Natural killer cell treated with Interleukin-12 subunit alpha and Interleukin-12 subunit beta and Interleukin-15 and Interleukin-18, amount 100 ng/mL, for 72 hours (primary cell): ENCODE results near the gene HPD. TPM values are rescaled to one million over a fixed set of nuclear protein-coding genes. Genes with fewer than 3 reads are reported as not detected.
"Not testable (repeated sequence)": the region's sequence is repeated elsewhere in the genome, so short reads cannot be mapped to it uniquely, and the experiment has no call there.

Experiments used
- ATAC-seq, 2 donors: fragments of 150-1000 bp; cut with Tn5 transposase in 1 of 2; sonication (Bioruptor Pico), chemical (Tn5 transposase) in 1 of 2; 2 replicates each; pipeline ENCODE4 v1.10.0; 2021
- DNase-seq: peaks from one replicate; pipeline ENCODE4 v3.0.0; 2022; ENCODE audit warnings: low spot score
- H3K27ac Mint-ChIP-seq, 2 donors: 1 replicate in 1 of 2; 2 replicates in 1 of 2; pipeline ENCODE4 v1.8.0; 2022; ENCODE audit warnings: mixed read lengths in 2 of 2, mild to moderate bottlenecking in 1 of 2, moderate library complexity in 1 of 2
- H3K27me3 Mint-ChIP-seq, 2 donors: 1 replicate in 1 of 2; 2 replicates in 1 of 2; pipeline ENCODE4 v1.8.0; 2022; ENCODE audit warnings: mixed read lengths in 2 of 2
- H3K36me3 Mint-ChIP-seq: one replicate; pipeline ENCODE4 v1.8.0; 2022; ENCODE audit warnings: mixed read lengths
- H3K4me1 Mint-ChIP-seq, 2 donors: 1 replicate in 1 of 2; 2 replicates in 1 of 2; pipeline ENCODE4 v1.8.0; 2022; ENCODE audit warnings: low read depth in 2 of 2, mixed read lengths in 2 of 2, mild to moderate bottlenecking in 1 of 2
- H3K4me3 Mint-ChIP-seq: one replicate; pipeline ENCODE4 v1.8.0; 2022; ENCODE audit warnings: mixed read lengths
- H3K9me3 Mint-ChIP-seq: 2 replicates; pipeline ENCODE4 v1.8.0; 2022; ENCODE audit warnings: mixed read lengths
- total RNA-seq, 2 donors: library from RNA; stranded (reverse); gene quantifications; one replicate each; pipeline ENCODE4 v1.2.3, GENCODE V29; 2022

Gene HPD
- total RNA-seq, 2 donors from 2014 or later, result not detected

- no peaks in the 10 kb centered on the region for H3K9me3 Mint-ChIP-seq
- no peak overlapping the region for H3K27ac Mint-ChIP-seq
- peaks cover under 1 to 7% of the 10 kb centered on the region in 2 donors for H3K4me1 Mint-ChIP-seq
- ATAC-seq (no peak), DNase-seq (no peak)
- H3K27me3 Mint-ChIP-seq, result peaks cover 0 to 5% of the 10 kb centered on the region in 2 donors
- H3K36me3 Mint-ChIP-seq, result no peaks in the 10 kb centered on the region
- no peak overlapping the region for H3K4me3 Mint-ChIP-seq
Measured at GRCh38 chr12:121883315-121883660, 24.6 kb upstream of the HPD start.

GRCh38 chr12:121876080-121876447 lies 17.4 kb upstream of the HPD start:
- not testable (repeated sequence) for H3K4me1 Mint-ChIP-seq, ATAC-seq, H3K27me3 Mint-ChIP-seq, H3K9me3 Mint-ChIP-seq, DNase-seq, H3K27ac Mint-ChIP-seq, H3K4me3 Mint-ChIP-seq, H3K36me3 Mint-ChIP-seq

- H3K4me3 Mint-ChIP-seq, result no peak overlapping the region
- DNase-seq (no peak), ATAC-seq (no peak)
- no peaks in the 10 kb centered on the region for H3K9me3 Mint-ChIP-seq
- H3K36me3 Mint-ChIP-seq, result no peaks in the 10 kb centered on the region
- no peaks in the 10 kb centered on the region for H3K27me3 Mint-ChIP-seq
- no peak overlapping the region for H3K27ac Mint-ChIP-seq
- H3K4me1 Mint-ChIP-seq, result no peaks in the 10 kb centered on the region
Measured at GRCh38 chr12:121875582-121875981, 16.9 kb upstream of the HPD start.

GRCh38 chr12:121874071-121874470 lies 15.4 kb upstream of the HPD start:
- Mint-ChIP-seq H3K27ac (no peak overlapping the region), H3K27me3 (no peaks in the 10 kb centered on the region), H3K36me3 (no peaks in the 10 kb centered on the region), H3K9me3 (no peaks in the 10 kb centered on the region), H3K4me3 (no peak overlapping the region), H3K4me1 (no peaks in the 10 kb centered on the region)
- no peak for DNase-seq
- no peak for ATAC-seq

GRCh38 chr12:121873216-121873569 lies 14.5 kb upstream of the HPD start:
- no peaks in the 10 kb centered on the region for H3K9me3 Mint-ChIP-seq
- H3K4me1 Mint-ChIP-seq, result no peaks in the 10 kb centered on the region
- no peaks in the 10 kb centered on the region for H3K36me3 Mint-ChIP-seq
- ATAC-seq, result no peak
- no peak overlapping the region for H3K27ac Mint-ChIP-seq
- no peaks in the 10 kb centered on the region for H3K27me3 Mint-ChIP-seq
- H3K4me3 Mint-ChIP-seq, result no peak overlapping the region
- no peak for DNase-seq

- Mint-ChIP-seq H3K27me3 (no peaks in the 10 kb centered on the region), H3K4me3 (no peak overlapping the region), H3K27ac (no peak overlapping the region), H3K9me3 (no peaks in the 10 kb centered on the region), H3K4me1 (no peaks in the 10 kb centered on the region), H3K36me3 (no peaks in the 10 kb centered on the region)
- DNase-seq (no peak), ATAC-seq (no peak)
Measured at GRCh38 chr12:121872546-121873215, 14.0 kb upstream of the HPD start.

- Mint-ChIP-seq H3K27me3 (no peaks in the 10 kb centered on the region), H3K9me3 (no peaks in the 10 kb centered on the region), H3K4me1 (no peaks in the 10 kb centered on the region), H3K36me3 (no peaks in the 10 kb centered on the region), H3K27ac (no peak overlapping the region), H3K4me3 (no peak overlapping the region)
- peak in 1 of 2 donors; percentile 20 for ATAC-seq
- no peak for DNase-seq
Measured at GRCh38 chr12:121871467-121871866, 12.8 kb upstream of the HPD start.

GRCh38 chr12:121869229-121869628 lies 10.6 kb upstream of the HPD start:
- H3K27ac Mint-ChIP-seq, result not testable (repeated sequence)

GRCh38 chr12:121866331-121866730 lies 7.7 kb upstream of the HPD start:
- Mint-ChIP-seq H3K4me1 (no peaks in the 10 kb centered on the region), H3K9me3 (no peaks in the 10 kb centered on the region), H3K36me3 (no peaks in the 10 kb centered on the region), H3K4me3 (no peak overlapping the region), H3K27ac (no peak overlapping the region), H3K27me3 (no peaks in the 10 kb centered on the region)
- ATAC-seq (no peak), DNase-seq (no peak)

More at GRCh38 chr12:121869229-121869628, 10.6 kb upstream of the HPD start:
- not testable (repeated sequence) for DNase-seq, ATAC-seq, H3K4me3 Mint-ChIP-seq, H3K9me3 Mint-ChIP-seq, H3K4me1 Mint-ChIP-seq, H3K36me3 Mint-ChIP-seq, H3K27me3 Mint-ChIP-seq

GRCh38 chr12:121861636-121862254 lies 3.1 kb upstream of the HPD start:
- H3K9me3 Mint-ChIP-seq, result no peaks in the 10 kb centered on the region
- no peak for ATAC-seq
- no peak overlapping the region for H3K27ac Mint-ChIP-seq
- no peaks in the 10 kb centered on the region for H3K4me1 Mint-ChIP-seq
- no peak for DNase-seq
- no peak overlapping the region for H3K4me3 Mint-ChIP-seq
- H3K36me3 Mint-ChIP-seq, result no peaks in the 10 kb centered on the region
- no peaks in the 10 kb centered on the region for H3K27me3 Mint-ChIP-seq

- H3K27ac Mint-ChIP-seq, result not testable (repeated sequence)
Measured at GRCh38 chr12:121860699-121861098, 2.0 kb upstream of the HPD start.

GRCh38 chr12:121860257-121860656 lies 1.6 kb upstream of the HPD start:
- no peak overlapping the region for H3K27ac Mint-ChIP-seq
- H3K9me3 Mint-ChIP-seq, result no peaks in the 10 kb centered on the region
- H3K4me3 Mint-ChIP-seq, result no peak overlapping the region
- no peaks in the 10 kb centered on the region for H3K4me1 Mint-ChIP-seq
- H3K27me3 Mint-ChIP-seq, result no peaks in the 10 kb centered on the region
- ATAC-seq, result no peak
- H3K36me3 Mint-ChIP-seq, result no peaks in the 10 kb centered on the region
- DNase-seq, result no peak

More at GRCh38 chr12:121860699-121861098, 2.0 kb upstream of the HPD start:
- H3K36me3 Mint-ChIP-seq, DNase-seq, H3K9me3 Mint-ChIP-seq, H3K4me1 Mint-ChIP-seq, H3K4me3 Mint-ChIP-seq, ATAC-seq, H3K27me3 Mint-ChIP-seq: not testable (repeated sequence)

- DNase-seq (no peak), ATAC-seq (no peak)
- H3K27ac Mint-ChIP-seq, result no peak overlapping the region
- no peak overlapping the region for H3K4me3 Mint-ChIP-seq
- H3K27me3 Mint-ChIP-seq, result no peaks in the 10 kb centered on the region
- no peaks in the 10 kb centered on the region for H3K4me1 Mint-ChIP-seq
- no peaks in the 10 kb centered on the region for H3K9me3 Mint-ChIP-seq
- H3K36me3 Mint-ChIP-seq, result no peaks in the 10 kb centered on the region
Measured at GRCh38 chr12:121858318-121858661, 369 bp downstream of the HPD start.

GRCh38 chr12:121857322-121858246 lies 1.1 kb downstream of the HPD start:
- ATAC-seq (no peak), DNase-seq (no peak)
- Mint-ChIP-seq H3K4me3 (no peak overlapping the region), H3K27me3 (no peaks in the 10 kb centered on the region), H3K4me1 (no peaks in the 10 kb centered on the region), H3K27ac (no peak overlapping the region), H3K9me3 (no peaks in the 10 kb centered on the region), H3K36me3 (no peaks in the 10 kb centered on the region)
